DMS79 (cell line): ENCODE results near the gene KCTD17.

Experiments
- DNase-seq: peaks from one replicate; lab custom pipeline; 2025; lab: John Stamatoyannopoulos, UW

The KCTD17 gene

GRCh38 chr22:37051391-37052385, at the start of gene KCTD17:
TSS of gene KCTD17 (plus strand) at chr22:37051742. CDS start at chr22:37051761, 19 bp downstream.
- DNase-seq, result no peak

GRCh38 chr22:37001826-37002225, 49.7 kb upstream of the KCTD17 start:
- DNase-seq, result no peak

- no peak for DNase-seq
These were observed 48.9 kb upstream of the KCTD17 start for GRCh38 chr22:37002633-37003032.

GRCh38 chr22:37007651-37008050, 43.9 kb upstream of the KCTD17 start:
- DNase-seq, result no peak

GRCh38 chr22:37008365-37008764, 43.2 kb upstream of the KCTD17 start:
- DNase-seq, result no peak

GRCh38 chr22:37009490-37009889, 42.1 kb upstream of the KCTD17 start:
- no peak for DNase-seq

GRCh38 chr22:37010174-37010573, 41.4 kb upstream of the KCTD17 start:
- DNase-seq, result no peak

GRCh38 chr22:37010976-37011375, 40.6 kb upstream of the KCTD17 start:
- no peak for DNase-seq

- DNase-seq, result no peak
These were observed 40.1 kb upstream of the KCTD17 start for GRCh38 chr22:37011472-37011871.

GRCh38 chr22:37012262-37012904, 39.2 kb upstream of the KCTD17 start:
- DNase-seq, result no peak

- no peak for DNase-seq
These were observed 38.6 kb upstream of the KCTD17 start for GRCh38 chr22:37012956-37013355.

- no peak for DNase-seq
These were observed 37.1 kb upstream of the KCTD17 start for GRCh38 chr22:37014415-37014806.

GRCh38 chr22:37014835-37015586, 36.5 kb upstream of the KCTD17 start:
- DNase-seq, result peak; percentile 43

- no peak for DNase-seq
These were observed 36.0 kb upstream of the KCTD17 start for GRCh38 chr22:37015587-37015878.

GRCh38 chr22:37016134-37016910, 35.2 kb upstream of the KCTD17 start:
- DNase-seq, result no peak

- DNase-seq, result no peak
These were observed 34.2 kb upstream of the KCTD17 start for GRCh38 chr22:37017356-37017755.

GRCh38 chr22:37018086-37018814, 33.3 kb upstream of the KCTD17 start:
- no peak for DNase-seq

- DNase-seq, result no peak
These were observed 32.7 kb upstream of the KCTD17 start for GRCh38 chr22:37018815-37019308.

GRCh38 chr22:37019309-37020191, 32.0 kb upstream of the KCTD17 start, which contains the start of the genes MPST and TST:
TSS of gene MPST (plus strand) at chr22:37019742. CDS start at chr22:37019837, 95 bp downstream.
TSS of gene TST (minus strand) at chr22:37019447. CDS start at chr22:37018732, 715 bp downstream.
- DNase-seq, result no peak

GRCh38 chr22:37020192-37020479, 31.4 kb upstream of the KCTD17 start:
- DNase-seq, result no peak
